ENCODE results near the gene CD2BP2. TPM values are rescaled to one million over a fixed set of nuclear protein-coding genes. Genes with fewer than 3 reads are reported as not detected.
A peak's percentile ranks its signal among the peaks of the same experiment; 100 is the strongest.

CD2BP2 gene
- total and polyA plus RNA-seq, 2 of the 13 experiments (the other 11 are each of a cell fraction or from before 2014, with no cell fraction given): 24.9 to 54.6 TPM

GRCh38 chr16:30381291-30382041 lies 26.4 kb upstream of the CD2BP2 start (continued):
- TF ChIP-seq ZNF687 (CRISPR knock-in tag; IDR thresholded peaks at IDR 0.05): peak; percentile 81
- TF ChIP-seq ZNF589 (CRISPR knock-in tag; conservative IDR thresholded peaks at IDR 0.05): 0 out of 2 replicates have a peak, but pooled peaks have one; percentile 28
- 0 out of 2 replicates have a peak, but pooled peaks have one; percentile 37 for TF ChIP-seq ZSCAN29 (CRISPR knock-in tag; conservative IDR thresholded peaks at IDR 0.05)
- no peak for TF ChIP-seq ZNF101 (CRISPR knock-in tag; IDR thresholded peaks at IDR 0.05; ENCODE audit: borderline replicate concordance, low read depth)
- no peak for TF ChIP-seq MTERF4 (CRISPR knock-in tag; IDR thresholded peaks at IDR 0.05)
- TF ChIP-seq E2F2 (CRISPR knock-in tag; IDR thresholded peaks at IDR 0.05; ENCODE audit: borderline replicate concordance): no peak
- 0 out of 2 replicates have a peak, but pooled peaks have one; percentile 59 for TF ChIP-seq ZNF704 (CRISPR knock-in tag; IDR thresholded peaks at IDR 0.05; ENCODE audit: borderline replicate concordance)
- no peak for TF ChIP-seq BRF2 (CRISPR knock-in tag; IDR thresholded peaks at IDR 0.05)
- no peak for TF ChIP-seq HNRNPUL1 (IDR thresholded peaks at IDR 0.05; ENCODE audit: low read depth, low read length)
- 0 out of 2 replicates have a peak, but pooled peaks have one; percentile 45 for TF ChIP-seq MXD1 (CRISPR knock-in tag; IDR thresholded peaks at IDR 0.05)
- TF ChIP-seq PREB (CRISPR knock-in tag; IDR thresholded peaks at IDR 0.05): no peak
- TF ChIP-seq NFE2 (CRISPR knock-in tag; IDR thresholded peaks at IDR 0.05): no peak
- TF ChIP-seq ZHX1 (CRISPR knock-in tag; IDR thresholded peaks at IDR 0.05; ENCODE audit: low read depth): no peak
